Measurements from ENCODE around the gene NOX1.
A peak's percentile ranks its signal among the peaks of the same experiment; 100 is the strongest.

- peak in 1 of 4 experiments; percentile 41 for TF ChIP-seq CTCF (IDR thresholded peaks at IDR 0.05)
- no peak for TF ChIP-seq POLR2A (IDR thresholded peaks at IDR 0.05)
These were observed 21.4 kb upstream of the NOX1 start for GRCh38 chrX:100895365-100896075.

Measured in gastroesophageal sphincter (tissue), 3 donors.